NCI-H748 treated with DMSO at 0.1 percent for 48 hours (cell line): Measurements from ENCODE around the gene COL4A2.
"Not testable (repeated sequence)": the region's sequence is repeated elsewhere in the genome, so short reads cannot be mapped to it uniquely, and the experiment has no call there.

Experiments
- DNase-seq: peaks from one replicate; lab custom pipeline; 2025; lab: John Stamatoyannopoulos, UW

Gene COL4A2

GRCh38 chr13:110382830-110383229 lies 75.7 kb downstream of the COL4A2 start:
- no peak for DNase-seq

- no peak for DNase-seq
Observed at GRCh38 chr13:110387451-110388107, 80.5 kb downstream of the COL4A2 start.

- no peak for DNase-seq
Observed at GRCh38 chr13:110388108-110388943, 81.2 kb downstream of the COL4A2 start.

- DNase-seq: no peak
Observed at GRCh38 chr13:110390567-110390966, 83.5 kb downstream of the COL4A2 start.

- no peak for DNase-seq
Observed at GRCh38 chr13:110391273-110391672, 84.2 kb downstream of the COL4A2 start.

GRCh38 chr13:110392510-110393240 lies 85.6 kb downstream of the COL4A2 start:
- DNase-seq: no peak

GRCh38 chr13:110393761-110394160 lies 86.7 kb downstream of the COL4A2 start:
- DNase-seq: no peak

- no peak for DNase-seq
Observed at GRCh38 chr13:110394371-110394841, 87.3 kb downstream of the COL4A2 start.

- DNase-seq: not testable (repeated sequence)
Observed at GRCh38 chr13:110395616-110396015, 88.5 kb downstream of the COL4A2 start.

- DNase-seq: no peak
Observed at GRCh38 chr13:110396476-110396875, 89.4 kb downstream of the COL4A2 start.

GRCh38 chr13:110396913-110397381 lies 89.9 kb downstream of the COL4A2 start:
- DNase-seq: no peak

GRCh38 chr13:110397436-110398115 lies 90.5 kb downstream of the COL4A2 start:
- no peak for DNase-seq

GRCh38 chr13:110398564-110399507 lies 91.8 kb downstream of the COL4A2 start:
- no peak for DNase-seq

GRCh38 chr13:110399801-110400200 lies 92.7 kb downstream of the COL4A2 start:
- no peak for DNase-seq

- DNase-seq: no peak
Observed at GRCh38 chr13:110400786-110401533, 93.9 kb downstream of the COL4A2 start.

GRCh38 chr13:110402299-110403069 lies 95.4 kb downstream of the COL4A2 start:
- DNase-seq: no peak

- no peak for DNase-seq
Observed at GRCh38 chr13:110403315-110403714, 96.2 kb downstream of the COL4A2 start.

- no peak for DNase-seq
Observed at GRCh38 chr13:110403721-110404120, 96.6 kb downstream of the COL4A2 start.

- DNase-seq: no peak
Observed at GRCh38 chr13:110404321-110404720, 97.2 kb downstream of the COL4A2 start.
